ENCODE data around the gene CYP2D6.

DNA sequence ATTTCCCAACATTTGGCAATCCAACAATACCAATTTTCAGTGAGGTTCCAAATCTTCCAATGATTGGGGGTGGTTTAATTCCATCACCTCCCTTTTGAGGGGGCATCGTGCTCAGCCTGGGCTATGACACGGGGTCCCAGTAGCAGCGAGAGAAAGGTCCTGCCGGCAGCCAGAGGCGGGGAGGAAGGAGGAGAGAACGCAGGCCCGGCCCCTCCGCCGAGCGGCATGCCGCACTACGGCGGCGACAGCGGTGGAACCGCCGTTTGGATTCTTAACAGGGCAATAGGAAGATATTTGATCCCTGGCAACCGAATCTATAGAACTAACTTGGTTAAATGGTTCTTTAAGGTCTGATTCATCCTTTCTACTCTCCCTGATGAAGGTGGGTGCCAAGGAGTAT is 21.8 kb downstream of the CYP2D6 start:
- TF ChIP-seq CTCF (IDR thresholded peaks at IDR 0.05) (no peak), SIN3A (IDR thresholded peaks at IDR 0.05; ENCODE audit: borderline replicate concordance, insufficient read depth, low read depth, low read length) (no peak), POLR2AphosphoS5 (IDR thresholded peaks at IDR 0.05; ENCODE audit: low read depth, low read length) (no peak)
